Coronary artery (tissue), 2 donors: ENCODE measurements around the gene XPO6.
"Not testable (repeated sequence)": the region's sequence is repeated elsewhere in the genome, so short reads cannot be mapped to it uniquely, and the experiment has no call there.

Experiments used
- DNase-seq: peaks from one replicate; pipeline ENCODE4 v3.0.0-alpha.2; 2017; ENCODE audit warnings: low spot score
- H3K27ac ChIP-seq, 2 donors: fragments of 200-600 bp; sonication (generic); one replicate each; pipeline ENCODE4 v1.5.1; 2016 to 2019
- H3K4me3 ChIP-seq: fragments of 200-600 bp; sonication (generic); 2 replicates; pipeline ENCODE4 v1.5.1; 2016; ENCODE audit warnings: mild to moderate bottlenecking, moderate library complexity
- CTCF ChIP-seq: fragments of 200-600 bp; sonication (generic); IDR thresholded peaks from one replicate; pipeline ENCODE4 v1.5.1; 2019; ENCODE audit warnings: antibody characterized with exemption

Gene XPO6

GRCh38 chr16:28125592-28125991, 86.2 kb downstream of the XPO6 start:
- TF ChIP-seq CTCF = no peak
- Histone ChIP-seq H3K4me3 (no peak overlapping the region), H3K27ac (no peak overlapping the region)
- DNase-seq = no peak

GRCh38 chr16:28121527-28121926, 90.2 kb downstream of the XPO6 start:
- Histone ChIP-seq H3K27ac (no peak overlapping the region), H3K4me3 (no peak overlapping the region)
- DNase-seq = no peak
- TF ChIP-seq CTCF = no peak

- no peak for TF ChIP-seq CTCF
- no peak for DNase-seq
- Histone ChIP-seq H3K4me3 (no peak overlapping the region), H3K27ac (no peak overlapping the region)
Measured at GRCh38 chr16:28120754-28121153, 91.0 kb downstream of the XPO6 start.

- DNase-seq = no peak
- no peak for TF ChIP-seq CTCF
Measured at GRCh38 chr16:28118637-28119036, 93.1 kb downstream of the XPO6 start.

GRCh38 chr16:28117168-28117565, 94.6 kb downstream of the XPO6 start:
- H3K27ac ChIP-seq = no peak overlapping the region
- H3K4me3 ChIP-seq = no peak overlapping the region
- no peak for DNase-seq
- no peak for TF ChIP-seq CTCF

More at GRCh38 chr16:28118637-28119036, 93.1 kb downstream of the XPO6 start:
- H3K27ac ChIP-seq = no peak overlapping the region
- no peak overlapping the region for H3K4me3 ChIP-seq

GRCh38 chr16:28115866-28116265, 95.9 kb downstream of the XPO6 start:
- not testable (repeated sequence) for DNase-seq

GRCh38 chr16:28112908-28113307, 98.9 kb downstream of the XPO6 start:
- DNase-seq = no peak
- Histone ChIP-seq H3K4me3 (no peak overlapping the region), H3K27ac (no peak overlapping the region)
- no peak for TF ChIP-seq CTCF

More at GRCh38 chr16:28115866-28116265, 95.9 kb downstream of the XPO6 start:
- H3K27ac ChIP-seq, H3K4me3 ChIP-seq: not testable (repeated sequence)

- no peak for TF ChIP-seq CTCF
- Histone ChIP-seq H3K27ac (no peak overlapping the region), H3K4me3 (no peak overlapping the region)
- no peak for DNase-seq
Measured at GRCh38 chr16:28110977-28111376, 100.8 kb downstream of the XPO6 start.
